Measurements from ENCODE around the gene TAF4.

The TAF4 gene

DNA sequence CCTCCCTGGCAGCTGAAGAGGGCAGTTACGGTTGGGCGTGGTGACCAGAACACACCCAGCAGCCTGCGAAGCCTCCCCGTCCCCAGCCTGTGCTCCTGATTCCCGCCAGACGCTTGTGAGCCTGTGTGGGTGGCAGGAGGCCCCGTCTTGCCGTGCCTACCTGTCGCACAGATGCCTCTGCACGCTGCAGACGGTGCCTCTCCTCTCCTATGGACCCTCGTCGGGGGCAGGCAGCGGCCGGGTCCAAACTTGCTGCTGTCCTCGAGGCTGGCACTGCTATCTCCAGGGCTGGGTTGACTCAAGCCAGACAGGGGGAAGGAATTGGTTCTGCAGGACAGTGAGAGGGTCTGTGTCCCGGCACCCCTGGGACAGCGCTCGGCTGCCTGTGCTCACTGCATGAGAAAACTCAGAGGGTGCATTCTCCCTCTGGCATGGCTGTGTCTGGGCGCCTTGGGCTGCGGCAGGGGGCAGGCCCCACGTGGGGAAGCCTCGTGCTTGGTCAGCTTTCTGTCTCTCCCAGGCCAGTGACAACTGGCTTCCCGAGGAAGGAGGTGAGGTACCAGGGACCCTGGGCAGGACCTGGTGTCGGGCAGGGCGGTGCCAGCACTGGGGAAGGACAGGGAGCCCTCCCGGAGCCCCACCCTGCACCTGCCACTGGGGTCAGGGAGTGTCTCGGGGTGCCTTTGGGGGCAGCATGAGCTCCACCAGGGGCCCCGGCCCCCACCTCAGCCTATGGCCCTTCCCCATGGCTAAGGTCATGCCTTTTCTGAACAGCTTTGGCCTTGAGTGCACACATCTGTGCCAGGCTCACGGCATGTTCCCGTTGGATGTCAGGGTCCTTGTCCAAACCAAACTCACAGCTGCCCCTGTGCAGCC is 127.5 kb downstream of the TAF4 start:
- TF ChIP-seq, protein P1, sequence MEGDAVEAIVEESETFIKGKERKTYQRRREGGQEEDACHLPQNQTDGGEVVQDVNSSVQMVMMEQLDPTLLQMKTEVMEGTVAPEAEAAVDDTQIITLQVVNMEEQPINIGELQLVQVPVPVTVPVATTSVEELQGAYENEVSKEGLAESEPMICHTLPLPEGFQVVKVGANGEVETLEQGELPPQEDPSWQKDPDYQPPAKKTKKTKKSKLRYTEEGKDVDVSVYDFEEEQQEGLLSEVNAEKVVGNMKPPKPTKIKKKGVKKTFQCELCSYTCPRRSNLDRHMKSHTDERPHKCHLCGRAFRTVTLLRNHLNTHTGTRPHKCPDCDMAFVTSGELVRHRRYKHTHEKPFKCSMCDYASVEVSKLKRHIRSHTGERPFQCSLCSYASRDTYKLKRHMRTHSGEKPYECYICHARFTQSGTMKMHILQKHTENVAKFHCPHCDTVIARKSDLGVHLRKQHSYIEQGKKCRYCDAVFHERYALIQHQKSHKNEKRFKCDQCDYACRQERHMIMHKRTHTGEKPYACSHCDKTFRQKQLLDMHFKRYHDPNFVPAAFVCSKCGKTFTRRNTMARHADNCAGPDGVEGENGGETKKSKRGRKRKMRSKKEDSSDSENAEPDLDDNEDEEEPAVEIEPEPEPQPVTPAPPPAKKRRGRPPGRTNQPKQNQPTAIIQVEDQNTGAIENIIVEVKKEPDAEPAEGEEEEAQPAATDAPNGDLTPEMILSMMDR (IDR thresholded peaks at IDR 0.05; ENCODE audit: low read depth, low read length) = no peak
- no peak overlapping the region for H3K4me3 ChIP-seq (ENCODE audit: low read depth, low read length)

DNA sequence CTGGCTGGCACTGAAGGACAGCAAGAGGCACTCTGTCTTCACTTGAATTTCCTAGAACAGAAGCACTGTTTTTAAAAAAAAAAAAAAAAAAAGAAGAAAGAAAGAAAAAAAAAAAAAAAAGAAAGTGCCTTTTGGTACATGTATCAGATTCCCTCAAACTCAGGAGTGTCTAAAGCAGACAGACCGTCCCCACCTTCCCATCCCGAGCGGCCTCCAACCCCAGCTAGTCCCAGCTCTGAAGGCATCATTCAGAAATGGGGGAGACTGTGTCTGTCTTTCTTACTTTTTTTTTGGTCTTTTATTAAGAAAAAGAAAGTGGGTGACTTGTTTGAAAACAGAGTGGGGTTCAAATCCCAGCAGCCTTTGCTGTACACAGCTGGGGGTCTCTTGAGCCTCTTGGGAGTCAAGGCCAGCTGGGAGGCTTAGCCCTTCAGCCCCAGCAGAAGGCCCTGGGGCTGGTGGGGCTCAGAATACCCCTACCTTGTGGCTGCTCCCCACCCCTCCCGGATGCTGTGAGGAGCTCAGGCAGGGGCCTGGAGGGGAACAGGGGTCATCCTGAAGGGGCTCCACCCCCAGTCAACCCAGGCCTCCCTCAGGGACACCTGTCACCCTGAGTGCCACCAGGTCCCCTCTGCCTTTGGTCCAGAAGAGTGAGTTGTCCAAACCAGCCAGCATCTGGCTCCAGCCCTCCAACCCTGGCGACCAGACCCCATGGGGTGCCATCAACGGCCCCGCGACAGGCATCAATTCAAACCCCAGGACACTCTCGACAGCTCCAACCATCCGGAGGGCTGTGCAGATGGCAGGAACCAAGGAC is 128.3 kb downstream of the TAF4 start:
- TF ChIP-seq, protein P1 (IDR thresholded peaks at IDR 0.05; ENCODE audit: low read depth, low read length) = no peak
- H3K4me3 ChIP-seq (ENCODE audit: low read depth, low read length) = no peak overlapping the region

DNA sequence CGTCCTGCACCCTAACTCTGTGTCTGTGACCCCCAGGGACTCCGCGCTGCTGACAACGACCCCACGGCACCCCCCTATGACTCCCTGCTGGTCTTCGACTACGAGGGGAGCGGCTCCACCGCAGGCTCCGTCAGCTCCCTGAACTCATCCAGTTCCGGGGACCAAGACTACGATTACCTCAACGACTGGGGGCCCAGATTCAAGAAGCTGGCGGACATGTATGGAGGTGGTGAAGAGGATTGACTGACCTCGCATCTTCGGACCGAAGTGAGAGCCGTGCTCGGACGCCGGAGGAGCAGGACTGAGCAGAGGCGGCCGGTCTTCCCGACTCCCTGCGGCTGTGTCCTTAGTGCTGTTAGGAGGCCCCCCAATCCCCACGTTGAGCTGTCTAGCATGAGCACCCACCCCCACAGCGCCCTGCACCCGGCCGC is 129.0 kb downstream of the TAF4 start:
- TF ChIP-seq, protein P1 (IDR thresholded peaks at IDR 0.05; ENCODE audit: low read depth, low read length) = no peak

DNA sequence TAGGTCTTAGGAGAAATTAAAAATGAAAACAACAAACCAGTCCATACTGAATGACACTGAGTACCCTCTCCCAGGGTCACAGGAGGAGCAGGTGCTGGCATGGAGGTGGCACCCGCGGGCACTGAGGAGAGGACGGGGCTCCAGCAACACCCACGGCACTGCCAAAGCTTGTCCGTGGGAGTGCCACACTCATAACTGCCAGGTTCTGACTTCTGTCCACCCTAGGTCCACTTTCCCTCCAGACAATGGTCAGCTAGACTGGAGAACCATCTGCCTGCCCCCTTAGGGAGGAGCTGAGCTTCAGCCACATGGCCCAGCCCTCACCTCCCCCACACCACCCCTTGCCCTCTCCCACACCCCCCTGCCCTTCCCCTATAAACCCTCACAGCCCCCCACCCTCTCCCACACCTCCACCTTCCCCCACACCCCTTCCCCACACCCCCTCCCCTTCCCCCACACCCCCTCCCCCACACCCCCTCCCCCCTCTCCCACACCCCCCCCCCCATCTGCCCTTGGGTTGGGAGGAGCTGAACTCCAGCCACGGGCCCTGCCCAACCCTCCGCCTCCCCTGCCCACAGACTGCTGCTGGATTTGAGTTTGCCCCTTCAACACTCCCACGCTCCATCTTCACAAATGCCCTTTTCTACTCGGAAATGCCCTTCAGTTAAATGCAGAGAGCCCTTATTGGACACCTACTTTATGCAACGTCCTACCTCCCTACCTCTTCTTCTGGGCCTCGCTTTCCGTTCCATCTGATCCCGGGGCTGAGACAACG is 129.6 kb downstream of the TAF4 start:
- TF ChIP-seq, protein P1 (IDR thresholded peaks at IDR 0.05; ENCODE audit: low read depth, low read length) = no peak

More for the DNA sequence above, 129.0 kb downstream of the TAF4 start:
- no peak overlapping the region for H3K4me3 ChIP-seq (ENCODE audit: low read depth, low read length)

DNA sequence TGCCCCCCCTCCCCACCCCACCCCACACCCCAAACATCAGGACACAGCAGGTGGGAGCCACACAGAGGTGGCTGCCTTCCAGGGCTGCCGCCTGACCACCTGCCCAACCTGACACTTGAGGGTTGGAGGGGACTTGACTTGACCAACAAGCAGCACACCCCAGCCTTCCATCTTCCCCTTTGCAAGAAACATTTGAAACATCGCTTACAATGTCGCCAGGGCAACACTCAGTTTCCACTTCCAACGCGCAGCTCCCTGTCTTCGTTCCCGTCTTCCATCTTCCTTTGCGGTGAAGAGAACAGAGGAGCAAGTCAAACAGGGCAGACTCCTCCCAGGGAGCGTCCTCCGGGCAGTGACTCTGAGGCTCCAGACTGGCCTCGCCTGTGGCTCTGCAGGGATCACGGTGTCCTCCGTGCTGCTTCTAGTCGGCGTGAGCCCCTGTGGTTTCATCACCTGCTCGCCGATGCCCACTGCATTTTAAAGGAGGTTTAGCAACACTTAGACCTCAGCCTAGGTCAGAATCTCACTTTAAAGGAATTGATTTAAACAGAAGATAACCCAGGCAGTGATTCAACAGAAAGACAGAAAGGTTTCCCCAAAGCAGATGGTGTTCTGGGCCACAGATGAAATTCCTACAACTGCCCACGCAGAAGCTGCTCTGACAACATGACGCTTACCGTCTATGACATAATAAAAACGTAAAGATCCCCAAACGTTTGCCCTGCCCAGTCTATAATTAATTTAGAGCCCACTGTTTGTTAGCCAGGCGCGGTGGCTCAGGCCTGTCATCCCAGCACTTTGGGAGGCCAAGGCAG is 130.8 kb downstream of the TAF4 start:
- H3K4me3 ChIP-seq (ENCODE audit: low read depth, low read length) = no peak overlapping the region
- TF ChIP-seq, protein P1 (IDR thresholded peaks at IDR 0.05; ENCODE audit: low read depth, low read length) = no peak

More for the DNA sequence above, 129.6 kb downstream of the TAF4 start:
- no peak overlapping the region for H3K4me3 ChIP-seq (ENCODE audit: low read depth, low read length)

DNA sequence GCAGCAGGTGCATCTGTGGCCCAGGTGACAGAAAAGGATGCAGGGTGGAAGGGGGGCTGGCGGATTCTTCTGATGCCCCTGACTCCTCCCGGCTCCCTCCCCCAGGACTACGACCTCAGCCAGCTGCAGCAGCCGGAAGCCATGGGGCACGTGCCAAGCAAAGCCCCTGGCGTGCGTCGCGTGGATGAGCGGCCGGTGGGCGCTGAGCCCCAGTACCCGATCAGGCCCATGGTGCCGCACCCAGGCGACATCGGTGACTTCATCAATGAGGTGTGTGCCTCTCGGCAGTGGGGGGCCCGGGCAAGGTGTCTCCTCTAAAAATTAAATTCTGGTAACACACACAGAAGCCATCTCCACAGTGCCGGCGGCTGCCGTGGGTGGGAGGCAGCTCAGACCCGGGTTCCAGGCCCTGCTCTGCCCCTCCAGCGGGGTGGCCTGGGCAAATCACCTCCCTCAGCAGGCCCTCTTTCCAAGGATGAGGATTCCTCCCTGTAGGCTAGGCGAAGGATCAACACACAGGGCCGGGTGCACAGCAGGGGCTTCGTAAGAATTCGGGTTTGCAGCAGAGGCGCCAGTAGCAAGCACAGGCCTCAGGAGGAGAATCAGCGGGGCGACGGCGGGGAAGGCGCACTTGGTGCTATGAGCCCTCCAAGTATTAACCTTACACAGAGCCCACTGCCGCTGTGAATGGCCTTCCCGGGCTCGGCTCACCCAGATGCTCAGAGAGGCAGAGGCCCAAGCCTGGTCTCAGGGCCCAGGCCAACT is 131.5 kb downstream of the TAF4 start:
- no peak overlapping the region for H3K4me3 ChIP-seq (ENCODE audit: low read depth, low read length)
- TF ChIP-seq, protein P1 (IDR thresholded peaks at IDR 0.05; ENCODE audit: low read depth, low read length) = no peak
